Fibroblast of mammary gland (primary cell): ENCODE measurements around the gene TRIB2.
A peak's percentile ranks its signal among the peaks of the same experiment; 100 is the strongest.

Source experiments
- DNase-seq: peaks from one replicate; pipeline ENCODE4 v3.0.0-alpha.2; 2010; ENCODE audit warnings: low read depth
- H3K4me3 ChIP-seq: 2 replicates; pipeline ENCODE4 v1.5.1; 2011; ENCODE audit warnings: low read depth, mild to moderate bottlenecking, low read length, moderate library complexity; ENCODE audit not compliant: control insufficient read depth
- CTCF ChIP-seq: conservative IDR thresholded peaks from 2 replicates; pipeline ENCODE4 v1.5.1; 2011; ENCODE audit warnings: low read depth, low read length, inconsistent platforms; ENCODE audit not compliant: control insufficient read depth, insufficient read depth

The TRIB2 gene

GRCh38 chr2:12778811-12779579, 62.3 kb downstream of the TRIB2 start:
- H3K4me3 ChIP-seq: no peak overlapping the region
- DNase-seq: no peak
- no peak for TF ChIP-seq CTCF

- TF ChIP-seq CTCF: no peak
- H3K4me3 ChIP-seq: no peak overlapping the region
- DNase-seq: no peak
Observed at GRCh38 chr2:12781329-12781728, 64.6 kb downstream of the TRIB2 start.

- DNase-seq: peak; percentile 98
- no peak for TF ChIP-seq CTCF
- no peak overlapping the region for H3K4me3 ChIP-seq
Observed at GRCh38 chr2:12787891-12788801, 71.4 kb downstream of the TRIB2 start.

- no peak for DNase-seq
- TF ChIP-seq CTCF: no peak
- no peak overlapping the region for H3K4me3 ChIP-seq
Observed at GRCh38 chr2:12791906-12792305, 75.2 kb downstream of the TRIB2 start.
